Measurements from ENCODE around the gene ADGRF1.

GRCh38 chr6:47070461-47070860 lies 28.3 kb upstream of the ADGRF1 start:
- no peak for TF ChIP-seq POLR2A (IDR thresholded peaks at IDR 0.05)
- TF ChIP-seq, protein P1, sequence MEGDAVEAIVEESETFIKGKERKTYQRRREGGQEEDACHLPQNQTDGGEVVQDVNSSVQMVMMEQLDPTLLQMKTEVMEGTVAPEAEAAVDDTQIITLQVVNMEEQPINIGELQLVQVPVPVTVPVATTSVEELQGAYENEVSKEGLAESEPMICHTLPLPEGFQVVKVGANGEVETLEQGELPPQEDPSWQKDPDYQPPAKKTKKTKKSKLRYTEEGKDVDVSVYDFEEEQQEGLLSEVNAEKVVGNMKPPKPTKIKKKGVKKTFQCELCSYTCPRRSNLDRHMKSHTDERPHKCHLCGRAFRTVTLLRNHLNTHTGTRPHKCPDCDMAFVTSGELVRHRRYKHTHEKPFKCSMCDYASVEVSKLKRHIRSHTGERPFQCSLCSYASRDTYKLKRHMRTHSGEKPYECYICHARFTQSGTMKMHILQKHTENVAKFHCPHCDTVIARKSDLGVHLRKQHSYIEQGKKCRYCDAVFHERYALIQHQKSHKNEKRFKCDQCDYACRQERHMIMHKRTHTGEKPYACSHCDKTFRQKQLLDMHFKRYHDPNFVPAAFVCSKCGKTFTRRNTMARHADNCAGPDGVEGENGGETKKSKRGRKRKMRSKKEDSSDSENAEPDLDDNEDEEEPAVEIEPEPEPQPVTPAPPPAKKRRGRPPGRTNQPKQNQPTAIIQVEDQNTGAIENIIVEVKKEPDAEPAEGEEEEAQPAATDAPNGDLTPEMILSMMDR (IDR thresholded peaks at IDR 0.05) = no peak
